Activated CD4-positive, alpha-beta T cell treated with anti-CD3 and anti-CD28 coated beads for 24 hours (primary cell): ENCODE measurements around the gene ZDHHC12.

Experiments
- DNase-seq, 2 donors: peaks; one replicate each; pipeline ENCODE4 v3.0.0-alpha.2; 2020; ENCODE audit warnings: low read depth in 2 of 2

The ZDHHC12 gene

GRCh38 chr9:128729766-128730517, 6.0 kb upstream of the ZDHHC12 start:
- no peak for DNase-seq

GRCh38 chr9:128729302-128729701, 5.4 kb upstream of the ZDHHC12 start:
- DNase-seq: no peak

- DNase-seq: no peak
Observed at GRCh38 chr9:128728298-128728697, 4.4 kb upstream of the ZDHHC12 start.

- DNase-seq: no peak
Observed at GRCh38 chr9:128727640-128728248, 3.8 kb upstream of the ZDHHC12 start.

GRCh38 chr9:128724744-128725211, 851 bp upstream of the ZDHHC12 start:
- DNase-seq: peak; percentile 23 to 36

- no peak for DNase-seq
Observed at GRCh38 chr9:128723352-128723865, 518 bp downstream of the ZDHHC12 start.

GRCh38 chr9:128722380-128723351, 1.3 kb downstream of the ZDHHC12 start:
- DNase-seq: no peak

GRCh38 chr9:128721487-128722010, 2.4 kb downstream of the ZDHHC12 start:
- no peak for DNase-seq

GRCh38 chr9:128720841-128721486, 3.0 kb downstream of the ZDHHC12 start:
- no peak for DNase-seq

GRCh38 chr9:128719919-128720605, 3.9 kb downstream of the ZDHHC12 start:
- no peak for DNase-seq

GRCh38 chr9:128718475-128718874, 5.5 kb downstream of the ZDHHC12 start:
- no peak for DNase-seq

- DNase-seq: no peak
Observed at GRCh38 chr9:128718047-128718446, 5.9 kb downstream of the ZDHHC12 start.

- no peak for DNase-seq
Observed at GRCh38 chr9:128716581-128717254, 7.2 kb downstream of the ZDHHC12 start.

- no peak for DNase-seq
Observed at GRCh38 chr9:128715436-128715750, 8.5 kb downstream of the ZDHHC12 start.

GRCh38 chr9:128714586-128715435, 9.1 kb downstream of the ZDHHC12 start:
- no peak for DNase-seq

- no peak for DNase-seq
Observed at GRCh38 chr9:128713941-128714573, 9.9 kb downstream of the ZDHHC12 start.

GRCh38 chr9:128713411-128713780, 10.5 kb downstream of the ZDHHC12 start:
- no peak for DNase-seq

GRCh38 chr9:128712451-128713410, 11.2 kb downstream of the ZDHHC12 start:
- DNase-seq: no peak
